Glomerular visceral epithelial cell (primary cell): ENCODE data around the gene CDK2AP2.
"Not testable (repeated sequence)": the region's sequence is repeated elsewhere in the genome, so short reads cannot be mapped to it uniquely, and the experiment has no call there.

Source experiments
- DNase-seq: peaks from one replicate; pipeline ENCODE4 v3.0.0-alpha.2; 2016; ENCODE audit errors: extremely low spot score

CDK2AP2 gene

GRCh38 chr11:67523556-67524479 is 15.9 kb upstream of the CDK2AP2 start:
- no peak for DNase-seq

GRCh38 chr11:67522844-67523555 is 15.0 kb upstream of the CDK2AP2 start, which contains the start of gene CABP2:
Gene CABP2 (minus strand): TSS chr11:67523446. CDS start chr11:67523326, 120 bp downstream.
- no peak for DNase-seq

- DNase-seq = no peak
Observed at GRCh38 chr11:67522338-67522737, 14.4 kb upstream of the CDK2AP2 start.

GRCh38 chr11:67521924-67522323 is 14.0 kb upstream of the CDK2AP2 start:
- no peak for DNase-seq

- no peak for DNase-seq
Observed at GRCh38 chr11:67520856-67521824, 13.2 kb upstream of the CDK2AP2 start.

- DNase-seq = no peak
Observed at GRCh38 chr11:67519726-67520125, 11.8 kb upstream of the CDK2AP2 start.

- no peak for DNase-seq
Observed at GRCh38 chr11:67517784-67518552, 10.0 kb upstream of the CDK2AP2 start.

GRCh38 chr11:67516806-67517205 is 8.8 kb upstream of the CDK2AP2 start:
- no peak for DNase-seq

GRCh38 chr11:67514116-67514515 is 6.2 kb upstream of the CDK2AP2 start:
- no peak for DNase-seq

GRCh38 chr11:67511558-67511957 is 3.6 kb upstream of the CDK2AP2 start:
- not testable (repeated sequence) for DNase-seq

GRCh38 chr11:67510023-67510345 is 2.0 kb upstream of the CDK2AP2 start:
- no peak for DNase-seq

GRCh38 chr11:67508486-67509121 is 642 bp upstream of the CDK2AP2 start:
- DNase-seq = peak; percentile 96

GRCh38 chr11:67507242-67507863 is 609 bp downstream of the CDK2AP2 start:
- DNase-seq = peak; percentile 77

- DNase-seq = no peak
Observed at GRCh38 chr11:67506426-67507051, 1.4 kb downstream of the CDK2AP2 start.

- peak; percentile 98 for DNase-seq
Observed at GRCh38 chr11:67505605-67506396, 2.2 kb downstream of the CDK2AP2 start.

- DNase-seq = peak; percentile 72
Observed at GRCh38 chr11:67504950-67505581, 2.9 kb downstream of the CDK2AP2 start, which contains the start of gene PITPNM1. Gene PITPNM1 (minus strand): TSS chr11:67505363. CDS start chr11:67504180, 1,183 bp downstream.

- peak; percentile 68 for DNase-seq
Observed at GRCh38 chr11:67504005-67504949, 3.7 kb downstream of the CDK2AP2 start.
